Stimulated activated CD4-positive, alpha-beta T cell treated with anti-CD3 and anti-CD28 coated beads, Interleukin-15, amount 100 ng/mL, for 1 hour (primary cell): ENCODE data around the gene ZNF407.

Source experiments
- DNase-seq, 2 donors: peaks; one replicate each; pipeline ENCODE4 v3.0.0-alpha.2; 2020; ENCODE audit warnings: low read depth in 1 of 2, low spot score in 1 of 2

ZNF407 gene

DNA sequence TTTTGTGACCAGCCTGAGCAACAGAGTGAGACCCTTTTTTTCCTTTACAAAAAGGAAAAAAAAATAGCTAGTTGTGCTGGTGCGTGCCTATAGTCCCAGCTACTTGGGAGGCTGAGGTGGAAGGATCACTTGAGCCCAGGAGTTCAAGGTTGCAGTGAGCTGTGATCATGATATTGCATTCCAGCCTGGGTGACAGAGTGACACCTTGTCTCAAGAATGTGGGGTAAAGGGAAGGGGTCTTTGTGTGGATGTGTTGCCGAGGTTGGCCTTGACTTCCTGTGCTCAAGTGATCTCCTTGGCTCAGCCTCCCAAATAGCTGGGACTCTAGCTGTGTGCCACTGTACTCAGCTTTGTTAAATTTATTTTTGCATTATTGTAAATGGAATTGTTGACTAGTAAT, 120.6 kb downstream of the ZNF407 start:
- DNase-seq, result no peak

GRCh38 chr18:74722237-74722636, 124.6 kb downstream of the ZNF407 start:
- no peak for DNase-seq

DNA sequence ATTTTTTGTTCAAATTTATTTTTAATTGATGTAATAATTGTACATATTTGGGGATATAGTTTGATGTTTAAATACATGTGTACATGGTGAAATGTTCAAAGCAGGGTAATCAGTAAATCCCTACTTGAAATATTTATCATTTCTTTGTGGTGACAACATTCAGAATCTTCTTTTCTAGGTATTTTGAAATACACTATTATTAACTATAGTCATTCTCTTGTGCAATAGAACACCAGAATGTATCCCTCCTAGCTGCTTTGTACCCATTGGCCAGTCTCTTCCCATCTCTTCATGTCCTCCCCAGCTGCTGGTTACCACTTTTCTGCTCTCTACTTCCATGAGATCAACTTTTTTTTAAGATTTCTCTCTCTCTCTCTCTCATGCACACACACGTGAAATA, 126.5 kb downstream of the ZNF407 start:
- DNase-seq, result no peak

- no peak for DNase-seq
Measured at GRCh38 chr18:74725690-74726089, 128.0 kb downstream of the ZNF407 start.

DNA sequence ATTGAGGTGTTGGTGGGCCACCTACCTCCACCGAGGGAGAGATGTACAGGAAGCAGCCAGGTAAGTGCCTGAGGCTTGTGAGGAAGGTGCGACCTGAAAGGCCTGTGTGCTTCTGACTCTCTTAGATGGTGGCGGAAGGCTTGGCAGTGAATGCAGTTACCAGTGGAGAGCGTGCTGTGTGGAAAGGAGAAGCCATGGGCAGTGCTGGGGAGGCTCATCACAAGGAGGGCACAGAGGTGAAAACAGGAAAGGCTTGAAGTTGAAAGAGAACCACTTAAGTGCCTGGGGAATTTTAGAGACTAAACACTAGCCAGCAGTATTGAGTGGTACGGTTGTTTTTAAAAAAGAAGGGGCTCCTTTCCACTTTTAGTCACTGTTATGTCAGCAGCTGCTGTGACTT, 130.9 kb downstream of the ZNF407 start:
- no peak for DNase-seq

GRCh38 chr18:74731097-74731496, 133.4 kb downstream of the ZNF407 start:
- no peak for DNase-seq

GRCh38 chr18:74732380-74732779, 134.7 kb downstream of the ZNF407 start:
- DNase-seq, result no peak

DNA sequence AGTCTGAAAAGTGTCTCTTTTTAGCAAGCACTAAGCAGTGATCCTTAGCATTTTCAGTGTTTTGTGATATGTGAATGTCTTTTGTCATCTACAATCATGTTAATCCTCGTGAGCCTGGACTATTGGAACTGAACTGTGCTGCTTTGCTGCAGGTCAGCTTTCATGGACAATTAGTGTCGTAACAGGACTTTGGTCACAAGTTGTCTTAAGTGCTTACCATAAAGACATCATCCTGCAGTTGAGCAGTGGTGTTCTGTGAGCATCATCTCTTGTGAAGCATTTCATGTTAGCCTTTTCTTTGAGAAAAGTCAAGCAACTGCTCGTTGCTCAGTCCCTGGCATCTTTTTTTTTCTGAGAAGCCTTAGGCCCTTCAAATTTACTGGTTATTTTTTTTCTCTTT, 135.9 kb downstream of the ZNF407 start:
- no peak for DNase-seq

DNA sequence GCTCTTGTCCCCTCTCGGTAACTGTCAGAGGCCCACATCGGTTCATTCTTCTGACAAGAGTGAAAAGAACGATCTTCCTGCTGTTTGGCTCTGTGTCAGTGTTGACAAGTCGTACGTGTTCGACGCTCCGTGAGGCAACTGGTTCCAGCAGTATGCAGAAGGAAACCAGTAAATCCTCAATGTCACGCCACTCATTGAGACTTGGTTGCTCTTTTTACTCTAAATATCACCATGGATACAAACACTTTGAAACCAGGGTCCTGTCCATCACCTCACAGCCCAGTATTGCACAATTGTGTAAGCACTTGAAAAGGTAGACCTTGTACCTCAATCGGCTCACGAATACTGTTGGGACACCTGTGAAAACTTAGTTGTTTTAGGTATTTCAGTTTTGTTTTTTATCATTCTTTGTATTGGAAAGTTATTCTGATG, 136.4 kb downstream of the ZNF407 start:
- DNase-seq, result no peak

DNA sequence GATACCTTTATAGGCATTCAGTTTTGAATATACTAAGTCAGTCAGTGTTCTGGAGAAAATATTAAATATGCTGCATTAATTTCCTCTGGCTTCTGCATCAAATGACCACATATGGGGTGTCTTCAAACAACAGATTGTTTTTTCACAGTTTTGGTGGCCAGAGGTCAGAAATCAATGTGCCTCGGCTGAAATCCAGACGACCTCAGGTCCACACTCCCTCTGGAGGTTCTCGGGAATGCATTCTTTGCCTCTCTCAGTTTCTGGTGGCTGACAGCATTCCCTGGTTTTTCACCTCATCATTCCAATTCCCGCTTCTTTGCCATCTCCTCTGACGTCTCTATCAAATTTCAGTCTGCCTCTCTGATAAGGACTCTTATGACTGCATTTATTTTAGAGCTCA, 142.3 kb downstream of the ZNF407 start:
- DNase-seq, result no peak

DNA sequence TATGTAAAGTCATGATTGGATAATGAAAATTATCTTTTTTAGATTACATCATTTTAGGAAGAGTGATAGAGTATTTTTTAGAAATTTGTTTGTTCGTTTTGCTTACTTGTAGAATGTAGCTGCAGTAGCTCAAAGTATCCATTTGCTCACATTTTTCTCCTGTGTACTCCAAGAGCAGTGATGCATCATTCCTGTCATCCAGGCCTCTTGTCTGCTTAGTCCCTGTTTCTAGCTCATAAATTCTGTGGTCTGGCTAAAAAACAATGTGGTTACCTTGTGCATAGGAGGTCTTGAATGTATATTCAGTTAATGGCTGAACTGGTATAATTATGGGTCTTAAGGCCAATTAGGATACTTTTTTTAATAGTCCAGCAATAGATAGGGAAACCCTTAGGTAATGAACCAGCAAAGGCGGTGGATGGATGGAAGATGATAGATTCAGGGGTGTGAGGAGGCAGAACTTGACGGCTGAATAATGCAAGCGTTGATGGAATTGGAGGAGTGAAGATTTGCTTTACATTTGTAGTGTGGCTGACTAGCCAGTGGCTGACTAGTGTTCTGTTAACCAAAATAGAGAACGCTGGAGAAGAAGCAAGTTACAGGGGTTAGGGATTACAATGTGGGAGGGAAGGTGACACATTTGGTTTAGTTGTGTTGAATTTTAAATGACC, 145.0 kb downstream of the ZNF407 start:
- no peak for DNase-seq

DNA sequence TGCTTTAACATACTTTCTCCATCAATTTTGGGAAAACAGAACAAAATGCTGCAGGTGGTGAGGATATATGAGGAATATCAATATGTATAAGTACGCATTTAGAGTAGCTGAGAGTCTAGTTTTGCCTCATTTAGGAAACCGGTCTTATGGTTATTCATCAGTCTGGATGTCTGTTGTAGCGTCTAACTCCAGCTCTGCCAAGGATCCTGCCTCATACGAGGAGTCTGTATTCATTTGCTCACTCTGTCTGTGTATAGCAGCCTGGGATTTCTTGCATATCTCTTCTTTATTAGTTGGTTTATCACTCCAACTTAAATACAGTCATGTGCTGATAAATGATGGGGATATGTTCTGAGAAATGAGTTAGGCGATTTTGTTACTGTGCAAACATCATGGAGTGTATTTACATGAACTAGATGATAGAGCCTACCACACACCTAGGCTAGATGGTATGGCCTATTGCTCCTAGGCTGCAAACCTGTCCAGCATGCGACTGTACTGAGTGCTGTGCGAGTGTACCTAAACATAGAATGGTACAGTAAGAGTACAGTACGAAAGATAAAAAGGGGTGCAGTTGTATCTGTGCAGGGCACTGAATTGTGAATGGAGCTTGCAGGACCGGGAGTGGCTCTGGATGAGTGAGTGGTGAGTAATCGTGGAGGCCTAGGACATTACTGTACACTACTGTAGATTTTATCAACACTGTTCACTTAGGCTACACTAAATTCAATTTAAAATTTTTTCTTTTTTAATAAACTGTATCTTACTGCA, 148.1 kb downstream of the ZNF407 start:
- DNase-seq, result no peak

- DNase-seq, result no peak
Measured at GRCh38 chr18:74748809-74749208, 151.1 kb downstream of the ZNF407 start.

GRCh38 chr18:74758995-74759394, 161.3 kb downstream of the ZNF407 start:
- DNase-seq, result no peak

DNA sequence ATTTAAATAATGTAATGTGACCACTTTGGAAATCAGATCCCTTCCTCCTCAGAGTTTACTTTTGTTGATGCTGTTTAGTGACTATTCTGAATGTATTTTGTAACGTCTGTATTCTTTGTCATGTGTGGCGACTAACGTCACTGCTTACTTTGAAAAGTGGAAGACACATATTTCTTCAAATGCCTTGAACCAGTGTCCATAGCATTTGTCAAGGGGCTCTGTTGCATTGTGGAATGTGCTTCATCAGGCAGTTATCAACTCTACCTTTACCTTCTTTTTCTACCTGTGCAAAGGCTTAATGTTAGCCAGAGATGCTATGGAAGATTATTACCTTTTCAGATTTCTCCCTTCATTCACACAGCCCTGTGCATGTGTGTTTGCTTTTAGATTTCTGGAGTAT, 162.4 kb downstream of the ZNF407 start:
- DNase-seq, result no peak

DNA sequence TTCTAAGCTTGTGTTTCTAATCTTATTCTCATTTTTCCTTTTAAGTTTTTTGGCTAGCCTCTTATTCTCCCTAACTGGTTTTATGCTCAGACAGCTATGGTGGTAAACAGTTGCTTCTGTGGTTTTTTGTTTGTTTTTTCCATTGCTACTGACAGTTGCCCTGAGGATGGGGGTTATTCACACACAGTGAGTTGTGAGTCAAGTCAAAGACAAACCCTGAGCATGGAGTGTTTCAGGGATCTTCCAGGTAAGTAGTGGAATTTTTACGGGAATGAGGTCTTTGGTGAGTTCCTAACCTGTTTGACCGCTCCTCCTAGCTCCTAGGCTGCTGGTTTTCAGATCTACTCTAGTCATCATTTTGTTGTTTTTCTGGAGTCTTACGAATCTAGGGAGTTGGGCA, 162.8 kb downstream of the ZNF407 start:
- DNase-seq, result no peak

DNA sequence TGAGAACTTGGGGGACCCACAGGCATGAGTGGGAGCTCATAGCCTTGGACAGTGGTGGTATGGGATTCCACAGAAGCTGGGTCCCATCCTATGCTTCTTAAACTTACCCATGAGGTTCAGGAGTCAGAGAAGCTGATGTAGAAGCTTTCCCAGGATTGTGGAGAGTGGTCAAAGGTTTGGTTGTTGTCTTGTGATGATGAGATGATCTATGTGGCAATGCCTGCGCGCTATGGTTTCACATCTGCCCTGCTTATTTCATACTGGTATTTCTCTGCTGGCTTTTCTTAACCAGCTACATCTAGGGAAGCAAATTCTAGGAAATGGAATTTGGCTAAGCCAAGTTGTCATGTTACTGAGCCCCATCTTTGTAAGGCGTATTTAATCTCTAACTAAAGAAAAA, 168.6 kb downstream of the ZNF407 start:
- no peak for DNase-seq

DNA sequence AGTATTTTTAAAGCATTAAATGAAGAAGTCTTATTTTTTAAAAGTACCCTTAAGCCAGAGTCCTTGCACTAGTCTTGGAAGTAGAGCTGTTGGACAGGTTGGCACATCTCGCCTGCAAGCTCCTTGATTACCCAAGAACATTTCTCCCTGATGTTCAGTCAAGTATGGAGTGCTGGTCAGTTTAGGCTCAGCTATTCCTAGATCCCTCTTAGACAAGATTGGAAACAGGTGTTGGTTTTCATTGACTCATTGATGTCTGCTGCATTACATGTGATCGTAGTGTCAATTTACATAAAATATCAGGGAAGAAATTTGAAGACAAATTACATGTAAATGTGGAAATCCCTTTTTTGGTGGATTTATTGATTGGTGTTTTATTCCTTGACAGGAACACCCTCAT, 170.4 kb downstream of the ZNF407 start:
- DNase-seq, result no peak

- DNase-seq, result no peak
Measured at GRCh38 chr18:74773171-74773624, 175.5 kb downstream of the ZNF407 start.

DNA sequence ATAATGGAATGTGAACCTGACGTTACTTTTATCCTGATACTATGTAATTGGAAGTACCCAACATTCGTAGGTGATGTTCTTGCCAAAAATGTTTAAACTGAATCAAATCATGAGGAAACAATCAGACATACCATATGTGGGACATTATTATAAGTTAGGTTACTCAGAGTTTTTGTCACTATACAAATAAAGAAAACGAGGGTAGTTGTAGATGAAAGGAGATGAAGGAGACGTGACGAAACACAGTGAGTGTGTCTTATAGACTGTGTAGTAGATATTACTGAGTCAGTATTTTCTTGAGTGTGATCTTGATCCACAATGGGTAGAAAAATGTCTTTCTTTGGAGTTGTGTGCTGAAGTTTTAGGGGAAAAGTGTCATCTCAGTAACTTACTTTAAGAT, 176.8 kb downstream of the ZNF407 start:
- no peak for DNase-seq

DNA sequence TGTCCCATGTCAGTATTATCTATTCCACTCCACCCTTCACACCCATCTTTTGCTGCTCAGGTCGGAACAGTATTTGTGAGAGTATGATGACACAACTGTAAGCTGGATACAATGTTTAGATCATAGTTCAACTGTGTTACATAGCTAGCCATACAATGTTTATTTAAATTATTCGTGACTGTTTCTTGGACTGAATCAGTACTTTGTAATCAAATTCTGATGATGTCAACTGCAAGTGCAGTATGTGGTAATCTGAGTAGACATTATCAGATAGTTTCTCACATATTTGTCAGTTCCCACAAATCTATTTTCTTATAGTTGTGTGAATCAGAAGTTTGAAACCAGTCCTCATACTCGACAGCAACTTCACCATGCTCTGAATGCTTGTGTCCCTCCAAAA, 177.6 kb downstream of the ZNF407 start:
- DNase-seq, result no peak

GRCh38 chr18:74778191-74778847, 180.6 kb downstream of the ZNF407 start:
- DNase-seq, result no peak
